ENCODE data around the gene NME4.
"Not testable (repeated sequence)": the region's sequence is repeated elsewhere in the genome, so short reads cannot be mapped to it uniquely, and the experiment has no call there.

Gene NME4

GRCh38 chr16:378113-378820 is 18.7 kb upstream of the NME4 start:
- not testable (repeated sequence) for DNase-seq

- DNase-seq: no peak
These were observed 18.2 kb upstream of the NME4 start for GRCh38 chr16:378821-379182.

- peak; percentile 89 for DNase-seq
These were observed 17.6 kb upstream of the NME4 start for GRCh38 chr16:379183-379960.

- DNase-seq: no peak
These were observed 16.8 kb upstream of the NME4 start for GRCh38 chr16:379961-380761.

GRCh38 chr16:380762-381011 is 16.3 kb upstream of the NME4 start:
- DNase-seq: no peak

- DNase-seq: no peak
These were observed 15.8 kb upstream of the NME4 start for GRCh38 chr16:381012-381788.

- peak; percentile 18 for DNase-seq
These were observed 14.9 kb upstream of the NME4 start, which contains the start of gene PGAP6 for GRCh38 chr16:381789-382717. Gene PGAP6 (minus strand): TSS chr16:381978. CDS start chr16:381821, 157 bp downstream.

DNA sequence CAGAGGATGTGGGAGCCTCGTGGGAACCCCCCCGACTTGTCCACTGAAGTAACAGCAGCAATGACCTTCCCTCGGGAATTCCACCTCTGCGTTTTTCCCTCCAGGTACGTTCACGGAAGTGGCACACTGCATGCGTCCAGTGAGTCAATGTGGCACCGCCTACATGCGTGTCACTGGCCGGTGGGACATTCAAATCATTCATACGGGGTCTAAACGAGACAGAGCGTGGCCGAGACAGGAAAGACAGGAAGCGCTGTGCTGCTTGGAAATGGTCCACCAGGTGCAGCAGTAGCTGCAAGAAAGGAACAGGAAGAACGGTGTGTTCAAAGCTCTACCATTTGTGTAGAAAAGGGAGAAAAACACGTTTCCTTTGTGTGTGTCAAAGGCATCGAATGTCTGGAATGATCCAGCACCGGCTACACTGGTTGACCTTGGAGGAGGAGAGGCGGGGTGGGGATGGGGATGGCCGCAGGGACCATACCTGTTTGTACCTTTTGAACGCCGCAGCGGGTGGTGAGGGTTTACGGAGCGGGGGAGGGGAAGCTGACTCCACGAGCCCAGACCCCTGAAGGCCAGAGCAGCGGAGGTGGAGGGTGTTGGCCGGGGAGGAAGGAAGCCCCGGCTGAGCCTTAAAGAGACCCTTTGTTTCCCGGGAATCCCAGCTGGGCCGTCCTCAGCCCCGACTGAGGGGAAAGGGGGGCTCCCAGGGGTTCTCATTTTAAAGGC is 13.5 kb upstream of the NME4 start:
- DNase-seq: no peak

DNA sequence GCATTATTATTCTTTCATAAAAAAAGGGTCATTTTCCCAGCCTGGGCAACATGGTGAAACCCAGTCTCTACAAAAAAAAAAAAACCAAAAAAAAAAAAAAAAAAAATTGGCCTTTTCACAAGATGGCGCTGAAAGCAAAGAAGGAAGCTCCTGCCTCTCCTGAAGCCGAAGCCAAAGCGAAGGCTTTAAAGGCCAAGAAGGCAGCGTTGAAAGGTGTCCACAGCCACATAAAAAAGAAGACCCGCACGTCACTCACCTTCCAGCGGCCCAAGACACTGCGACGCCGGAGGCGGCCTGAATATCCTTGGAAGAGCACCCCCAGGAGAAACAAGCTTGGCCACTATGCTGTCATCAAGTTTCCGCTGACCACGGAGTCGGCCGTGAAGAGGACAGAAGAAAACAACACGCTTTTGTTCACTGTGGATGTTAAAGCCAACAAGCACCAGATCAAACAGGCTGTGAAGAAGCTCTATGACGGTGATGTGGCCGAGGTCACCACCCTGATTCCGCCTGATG is 10.3 kb upstream of the NME4 start:
- DNase-seq: no peak

DNA sequence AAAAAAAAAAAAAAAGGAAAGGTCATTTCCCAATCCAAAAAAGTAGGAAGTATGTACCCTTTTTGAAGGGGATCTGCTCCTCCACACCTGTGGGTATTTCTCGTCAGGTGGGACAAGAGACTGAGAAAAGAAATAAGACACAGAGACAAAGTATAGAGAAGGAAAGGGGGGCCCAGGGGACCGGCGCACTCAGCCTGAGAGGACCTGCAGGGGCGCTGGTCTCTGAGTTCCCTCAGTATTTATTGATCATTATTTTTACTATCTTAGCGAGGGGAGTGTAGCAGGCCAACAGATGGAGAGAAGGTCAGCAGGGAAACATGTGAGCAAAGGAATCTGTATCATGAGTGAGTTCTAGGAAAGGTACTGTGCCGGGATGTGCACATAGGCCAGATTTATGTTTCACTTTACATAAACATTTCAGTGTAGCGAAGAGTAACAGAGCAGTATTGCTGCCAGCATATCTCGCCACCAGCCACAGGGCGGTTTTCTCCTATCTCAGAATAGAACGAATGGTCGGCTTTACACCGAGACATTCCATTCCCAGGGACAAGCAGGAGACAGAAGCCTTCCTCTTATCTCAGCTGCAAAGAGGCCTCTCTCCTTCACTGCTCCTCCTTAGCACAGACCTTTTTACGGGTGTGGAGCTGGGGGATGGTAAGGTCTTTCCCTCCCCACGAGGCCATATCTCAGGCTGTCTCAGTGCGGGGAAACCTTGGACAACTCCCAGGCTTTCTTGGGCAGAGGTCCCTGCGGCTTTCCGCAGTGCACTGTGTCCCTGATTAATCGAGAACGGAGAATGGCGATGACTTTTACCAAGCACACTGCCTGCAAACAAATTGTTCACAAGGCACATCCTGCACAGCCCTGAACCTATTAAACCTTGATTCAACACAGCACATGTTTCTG is 9.0 kb upstream of the NME4 start:
- not testable (repeated sequence) for DNase-seq

GRCh38 chr16:389352-389751 is 7.6 kb upstream of the NME4 start:
- no peak for DNase-seq

DNA sequence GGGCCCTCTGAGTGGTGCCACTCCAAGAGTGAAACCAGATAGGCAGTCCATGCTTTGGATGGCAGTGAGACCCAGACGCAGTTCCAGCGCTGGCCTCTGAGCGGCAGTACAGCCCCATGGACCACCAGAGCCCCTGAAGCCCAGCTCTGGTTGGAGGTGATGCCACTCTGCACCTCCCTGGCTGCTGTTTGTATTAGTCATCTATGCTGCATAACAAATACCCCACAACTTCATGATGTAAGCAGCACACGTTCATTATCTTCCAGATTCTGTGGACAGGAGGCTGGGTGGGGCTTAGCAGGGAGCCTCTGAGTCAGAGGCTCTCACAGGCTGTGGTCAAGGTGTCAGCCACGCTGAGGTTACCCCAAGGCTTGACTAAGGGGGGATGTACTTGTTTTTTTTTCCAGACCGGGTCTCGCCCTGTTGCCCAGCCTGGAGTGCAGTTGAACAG is 5.1 kb upstream of the NME4 start:
- DNase-seq: no peak

GRCh38 chr16:392450-393030 is 4.5 kb upstream of the NME4 start:
- no peak for DNase-seq

GRCh38 chr16:396199-396598 is 800 bp upstream of the NME4 start:
- no peak for DNase-seq

DNA sequence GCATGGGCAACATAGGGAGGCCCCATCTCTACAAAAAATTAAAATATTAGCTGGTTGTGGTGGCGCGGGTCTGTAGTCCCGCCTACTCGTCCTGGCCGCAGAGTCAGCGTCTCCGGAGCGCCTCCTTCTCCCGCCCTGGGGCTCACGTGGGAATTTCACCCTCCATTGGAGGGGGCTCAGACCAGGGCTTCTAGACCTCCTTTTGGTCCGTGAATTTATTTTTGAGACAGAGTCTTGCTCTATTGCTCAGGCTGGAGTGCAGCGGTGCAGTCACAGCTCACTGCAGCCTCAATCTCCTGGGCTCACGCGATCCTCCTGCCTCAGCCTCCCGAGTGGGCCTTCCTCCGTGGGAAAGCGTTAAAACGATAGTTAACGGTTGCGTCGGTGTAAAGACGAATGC is 394 bp upstream of the NME4 start:
- DNase-seq: peak; percentile 30

- no peak for DNase-seq
These were observed 835 bp downstream of the NME4 start for GRCh38 chr16:397736-398332.

- DNase-seq: no peak
These were observed 1.8 kb downstream of the NME4 start for GRCh38 chr16:398561-399339.

- DNase-seq: no peak
These were observed 2.5 kb downstream of the NME4 start for GRCh38 chr16:399340-400019.

All from NCI-H1105 treated with DMSO at 0.1 percent for 48 hours (cell line).